CD1c-positive myeloid dendritic cell (primary cell): ENCODE measurements around the gene TNFRSF11A.

Experiments
- DNase-seq: peaks from one replicate; pipeline ENCODE4 v3.0.0-alpha.2; 2016; ENCODE audit errors: extremely low spot score

The TNFRSF11A gene

DNA sequence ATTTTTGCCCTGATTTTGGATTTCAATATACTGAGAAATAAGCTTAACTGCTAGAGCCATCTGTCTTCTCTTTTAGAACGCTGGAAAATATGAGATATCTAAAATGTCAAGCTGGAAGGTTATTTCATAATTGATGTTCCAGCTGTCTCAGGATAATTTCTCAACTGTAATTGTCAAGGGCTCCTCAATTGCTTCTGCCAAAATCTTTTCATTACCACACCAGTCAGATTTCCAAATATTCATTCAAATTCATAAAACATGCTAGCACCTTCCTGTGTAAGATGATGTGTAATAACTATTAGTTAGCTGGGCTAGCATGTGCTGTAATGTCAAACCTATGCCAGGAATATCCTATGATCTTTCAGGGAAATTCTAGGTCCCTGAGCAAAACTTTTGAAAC lies 88.1 kb downstream of the TNFRSF11A start:
- DNase-seq: no peak

DNA sequence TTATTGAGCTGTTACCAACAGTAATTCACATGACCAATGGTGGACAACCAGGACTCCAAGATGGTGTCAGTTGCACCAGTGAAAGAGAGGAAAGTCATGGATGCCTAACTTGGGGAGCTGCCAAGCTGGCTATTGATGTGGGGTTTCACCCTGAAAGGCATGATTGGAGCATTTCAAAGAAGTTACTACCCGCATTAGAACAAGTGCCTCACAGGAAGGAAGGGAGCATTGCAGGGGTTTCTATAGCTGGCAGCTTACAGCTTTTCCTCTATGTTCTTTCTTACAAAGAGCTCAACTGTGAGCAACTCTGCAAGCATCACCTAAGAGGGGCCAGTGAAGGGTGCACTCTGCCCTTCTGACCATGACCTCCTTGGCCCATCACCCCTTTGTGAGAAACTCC lies 93.1 kb downstream of the TNFRSF11A start:
- no peak for DNase-seq

DNA sequence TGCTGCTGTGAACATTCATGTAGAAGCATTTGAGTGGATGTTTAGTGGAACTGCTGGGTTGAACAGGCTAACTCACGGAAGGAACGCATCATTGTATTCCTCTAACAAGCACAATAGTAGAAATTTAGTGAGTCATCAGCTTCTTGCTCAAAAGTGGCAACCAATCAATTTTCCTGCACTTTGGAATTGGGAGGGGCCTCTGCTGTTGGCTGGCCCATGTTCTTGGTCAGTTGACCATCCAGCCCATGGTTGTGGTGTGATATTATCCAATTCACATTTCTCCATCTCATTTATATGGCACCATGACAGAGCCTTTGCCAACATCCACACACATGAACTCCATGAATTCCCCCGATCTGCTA lies 95.0 kb downstream of the TNFRSF11A start:
- DNase-seq: peak; percentile 20

DNA sequence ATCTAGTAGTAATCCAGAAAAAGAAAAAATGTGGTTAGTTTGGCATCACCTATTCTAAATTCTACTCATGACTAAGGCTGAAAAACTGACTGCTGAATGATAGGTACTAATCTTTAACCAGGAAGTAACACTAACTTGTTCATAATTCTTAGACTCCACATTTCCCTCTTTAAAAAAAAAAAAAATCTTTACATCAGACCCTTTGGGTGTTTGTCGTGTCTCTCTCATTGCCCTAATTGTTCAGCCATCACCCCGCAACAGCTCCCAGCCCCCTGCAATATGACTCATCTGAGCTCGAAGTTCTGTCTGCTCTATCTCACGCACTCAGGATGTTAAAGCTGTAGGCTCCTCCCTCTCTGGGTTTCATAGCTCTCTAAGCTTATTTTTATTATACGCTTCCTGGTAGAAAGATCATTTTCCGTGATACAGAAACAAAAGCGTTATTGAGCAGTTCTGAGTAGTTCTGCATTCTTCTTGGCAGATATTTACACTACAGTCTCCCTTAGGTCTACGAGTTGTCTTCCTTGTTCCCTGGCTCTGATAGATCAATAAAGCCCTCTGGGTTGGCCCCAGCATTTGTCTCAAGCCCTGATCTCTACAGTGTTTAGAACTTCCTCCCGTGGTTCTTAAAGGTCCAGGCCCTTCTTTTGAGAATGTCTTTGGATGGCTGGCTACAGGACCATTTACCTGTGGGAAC lies 95.6 kb downstream of the TNFRSF11A start:
- peak; percentile 77 for DNase-seq

DNA sequence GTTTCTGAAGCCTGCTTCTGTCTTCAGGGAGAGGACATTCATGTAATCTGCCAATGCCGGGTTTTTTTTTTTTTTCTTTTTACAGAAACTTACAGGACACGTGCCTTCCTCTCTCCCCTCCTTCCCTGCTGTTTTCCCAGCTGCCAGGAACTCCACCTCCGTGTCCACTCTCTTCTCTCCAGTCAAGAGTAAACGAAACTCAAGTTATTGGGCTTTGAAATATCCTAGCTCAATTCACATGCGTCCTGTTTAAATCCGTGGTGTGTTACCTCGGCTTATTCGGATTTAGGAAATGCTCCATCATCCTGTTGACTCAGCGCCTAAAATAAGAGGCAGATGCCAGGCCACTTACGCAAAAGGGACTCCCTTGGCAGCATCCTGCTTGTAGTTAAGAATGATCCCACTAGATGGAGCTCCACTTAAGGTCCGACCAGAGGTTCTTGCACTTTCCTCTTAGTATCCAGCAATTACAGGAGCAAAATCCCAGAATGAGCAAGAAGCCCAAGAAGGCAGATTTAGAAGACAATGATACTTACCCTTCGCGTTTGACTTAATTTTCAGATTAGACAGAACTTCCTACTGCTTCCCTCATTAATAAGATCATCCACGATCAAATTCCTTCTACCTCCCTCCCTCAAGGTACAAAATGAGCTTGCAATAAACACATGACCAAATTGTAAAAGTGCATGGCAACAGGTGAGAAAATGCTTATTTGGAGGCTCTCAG lies 100.5 kb downstream of the TNFRSF11A start:
- DNase-seq: peak; percentile 93

DNA sequence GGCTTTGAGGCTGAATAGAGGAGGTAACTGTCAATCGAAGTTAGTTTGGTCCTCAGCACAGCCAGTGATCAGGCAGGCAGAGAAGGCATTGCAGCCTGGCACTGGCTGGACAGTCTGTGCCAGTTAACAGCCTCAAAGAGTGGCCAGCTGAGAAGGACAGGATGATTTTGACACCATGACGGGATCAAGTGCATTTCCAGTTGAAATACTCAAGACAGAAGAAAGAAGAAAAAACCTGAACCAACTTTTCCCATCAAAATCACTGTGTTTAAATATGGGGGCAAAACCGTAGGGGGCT lies 101.0 kb downstream of the TNFRSF11A start:
- no peak for DNase-seq

DNA sequence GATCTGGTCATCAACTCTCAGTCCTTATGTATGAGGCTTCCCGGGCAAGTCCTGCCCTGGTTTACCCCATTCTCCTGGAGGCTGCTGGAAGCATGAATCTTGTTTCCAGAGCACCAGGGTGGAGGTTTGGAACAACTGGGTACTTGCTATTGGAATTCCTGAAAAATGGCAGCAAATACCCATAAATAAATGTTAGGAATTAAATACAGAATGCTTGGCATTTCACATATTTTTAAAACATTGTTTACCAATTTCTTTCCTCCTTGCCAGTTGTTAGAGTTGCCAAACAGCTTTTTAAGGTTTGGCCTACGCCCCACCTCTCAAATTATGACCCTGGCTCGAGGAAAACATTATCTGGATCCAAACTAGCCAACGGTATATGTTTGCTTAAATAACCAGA lies 107.1 kb downstream of the TNFRSF11A start:
- DNase-seq: no peak

DNA sequence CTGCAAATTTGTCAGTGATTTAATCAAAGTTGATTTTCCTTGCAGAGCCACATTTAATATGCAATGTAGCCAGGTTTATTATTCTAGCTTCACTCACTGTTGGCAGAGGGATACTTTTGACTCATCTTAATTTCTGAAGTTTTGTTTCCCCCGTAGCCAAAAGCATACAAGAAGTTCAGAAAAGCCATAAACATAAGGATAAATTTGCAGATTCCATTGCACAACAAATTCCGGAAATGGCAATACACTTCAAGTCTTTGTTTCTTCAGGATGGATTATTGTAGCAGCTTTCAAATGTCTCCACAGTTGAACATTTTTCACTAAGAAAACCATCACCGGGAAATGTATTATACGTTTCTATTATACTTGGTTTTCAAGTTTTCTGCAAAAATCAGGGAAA lies 109.7 kb downstream of the TNFRSF11A start:
- DNase-seq: no peak

DNA sequence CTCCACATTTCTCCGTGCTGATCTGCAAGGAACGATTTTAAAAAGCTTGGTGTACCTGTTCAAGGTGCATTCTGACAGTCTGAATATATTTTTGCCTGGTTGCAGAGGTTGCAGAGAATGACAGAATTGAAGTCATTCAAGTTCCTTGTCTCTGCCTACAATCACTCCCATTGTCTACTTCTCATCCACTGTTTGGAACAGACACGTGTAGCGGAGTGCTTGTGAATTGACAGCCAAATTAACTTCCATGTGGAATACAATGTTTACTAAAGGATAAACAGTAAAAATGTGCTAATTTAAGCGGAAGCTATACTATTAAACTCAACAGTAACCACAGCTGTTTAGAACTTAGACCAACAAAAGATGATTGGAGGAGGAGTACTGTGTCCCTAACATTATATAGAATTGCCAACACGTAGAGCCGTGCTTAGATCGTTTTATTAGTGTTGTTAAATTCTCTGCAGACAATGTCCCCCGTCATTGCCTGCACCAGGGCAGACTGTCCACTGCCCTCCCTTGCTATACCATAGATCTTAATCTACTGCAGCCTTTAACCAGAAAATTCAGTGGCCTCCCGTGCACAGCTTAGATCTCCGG lies 110.4 kb downstream of the TNFRSF11A start:
- DNase-seq: no peak

DNA sequence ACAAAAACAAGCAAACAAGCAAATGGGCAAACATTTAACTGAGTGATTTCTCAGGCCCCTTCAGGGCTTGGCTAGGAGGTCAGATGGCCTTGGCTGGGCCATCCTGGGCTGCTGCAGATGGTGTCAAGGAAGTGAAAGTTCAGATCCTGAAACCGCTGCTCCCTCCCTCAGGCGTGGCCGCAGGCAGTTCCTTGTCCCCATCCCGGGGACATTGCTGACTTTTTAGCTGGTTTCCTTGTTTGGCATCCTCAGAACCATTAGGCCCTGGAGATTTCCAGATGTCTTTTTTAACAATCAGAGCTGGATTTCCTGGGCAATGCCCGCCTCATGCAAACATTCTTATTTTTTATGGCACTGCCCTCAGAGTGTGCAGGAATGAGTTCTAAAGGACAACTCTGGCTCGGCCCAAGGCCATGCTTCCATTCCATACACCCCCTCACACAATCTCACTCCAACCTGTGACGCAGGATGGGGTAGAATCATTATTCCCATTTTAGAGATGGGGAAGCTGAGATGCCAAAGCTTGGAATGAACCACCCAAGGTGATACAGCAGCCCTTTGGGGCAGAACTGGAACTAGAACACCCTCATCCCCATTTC lies 111.6 kb downstream of the TNFRSF11A start:
- peak; percentile 83 for DNase-seq

DNA sequence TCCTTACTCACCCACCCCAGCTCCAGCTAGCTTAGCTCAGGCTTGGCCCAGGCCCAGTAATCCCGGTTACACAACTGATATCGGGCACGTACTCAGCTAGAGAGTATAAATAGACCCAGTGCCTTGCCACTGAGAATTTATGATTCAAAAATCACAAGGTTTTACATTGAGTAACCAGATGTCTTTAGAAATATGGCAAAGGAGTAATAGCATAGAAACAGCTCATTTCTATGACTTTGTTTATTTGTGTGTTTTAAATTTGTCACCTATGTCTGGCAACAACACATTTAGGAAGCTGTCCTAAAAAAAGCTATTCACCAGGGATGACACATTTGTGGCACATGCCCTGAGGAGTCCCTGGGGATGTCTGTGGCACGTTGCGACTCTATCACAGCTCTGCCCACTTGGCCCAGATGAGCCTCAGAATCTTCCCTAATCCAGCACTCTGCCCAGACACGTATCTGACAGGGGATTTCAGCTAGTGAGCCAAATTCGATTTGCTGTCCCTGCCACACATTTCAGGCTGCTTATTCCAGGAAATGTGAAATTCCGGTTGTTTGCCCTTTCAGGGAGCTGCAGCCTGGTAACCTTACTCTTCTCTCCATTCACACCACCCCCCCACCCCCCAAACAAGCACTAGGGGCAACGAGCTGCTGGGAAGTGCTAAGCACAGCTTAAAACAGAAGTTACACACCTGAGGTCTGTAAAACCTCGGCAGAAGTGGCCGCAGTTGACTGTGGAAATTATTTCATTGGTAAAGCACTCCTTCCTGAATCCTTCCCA lies 112.3 kb downstream of the TNFRSF11A start:
- peak; percentile 93 for DNase-seq

DNA sequence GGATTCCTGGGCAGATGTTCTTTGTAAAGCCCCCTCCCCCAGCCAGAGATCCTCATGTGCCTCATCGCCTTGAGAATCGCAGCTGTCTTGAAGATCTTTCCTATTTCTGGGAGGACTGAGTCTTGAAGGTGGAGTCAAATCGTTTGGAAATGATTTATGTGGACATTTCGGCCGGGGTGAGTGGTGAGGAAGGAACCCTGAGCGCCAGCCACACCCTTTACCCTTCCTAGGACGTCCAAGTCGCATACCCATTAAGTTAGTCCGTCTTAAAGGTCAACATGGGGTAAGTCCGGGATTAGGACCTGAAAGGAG lies 112.9 kb downstream of the TNFRSF11A start:
- peak; percentile 61 for DNase-seq

DNA sequence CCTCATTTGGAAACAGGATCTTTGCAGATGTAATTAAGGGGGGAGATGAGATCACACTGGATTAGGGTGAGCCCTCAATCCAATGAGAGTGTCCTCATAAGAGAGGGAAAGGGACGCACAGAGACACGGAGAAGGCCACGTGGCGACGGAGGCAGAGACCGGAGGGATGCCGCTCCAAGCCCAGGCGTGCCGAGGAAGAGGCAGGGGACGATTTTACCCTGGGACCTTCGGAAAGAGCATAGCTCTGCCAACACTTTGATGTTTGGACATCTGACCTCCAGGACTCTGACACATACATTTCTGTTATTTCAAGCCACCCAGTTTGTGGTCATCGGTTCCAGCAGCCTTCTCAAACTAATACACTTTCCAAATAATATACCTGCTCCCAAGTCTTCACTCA lies 113.3 kb downstream of the TNFRSF11A start:
- DNase-seq: no peak

DNA sequence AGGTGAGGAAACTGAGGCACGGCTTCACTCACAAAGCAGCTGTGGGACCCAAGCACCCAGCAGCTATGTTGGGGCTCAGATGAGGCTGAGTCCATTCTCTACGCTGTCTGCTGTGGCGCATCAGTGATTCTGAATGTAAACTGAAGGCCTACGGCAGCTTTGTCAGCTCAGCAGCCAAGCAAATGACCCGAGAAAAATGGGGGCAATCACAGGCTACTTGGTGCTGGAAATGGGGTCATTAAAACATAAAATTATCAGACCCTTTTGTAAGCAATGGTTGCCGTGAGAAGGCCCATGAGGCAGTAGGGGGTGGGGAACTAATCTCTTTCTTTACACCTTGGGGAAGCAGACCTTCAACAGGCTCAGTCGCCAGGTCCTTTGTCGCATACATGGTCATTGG lies 113.8 kb downstream of the TNFRSF11A start:
- no peak for DNase-seq
